Uterus (tissue), 2 donors: Measurements from ENCODE around the gene WBP2.

Experiments used
- POLR2A ChIP-seq, 2 donors: fragments of 450-650 bp; IDR thresholded peaks; one replicate each; pipeline ENCODE4 v1.6.1; 2016; ENCODE audit warnings: antibody characterized with exemption in 2 of 2, mild to moderate bottlenecking in 1 of 2, moderate library complexity in 1 of 2
- TF ChIP-seq, protein P1 (sequence below), 4 experiments: fragments of 200-600 bp in 2 of 4; fragments of 450-650 bp in 2 of 4; sonication (generic) in 2 of 4; IDR thresholded peaks; one replicate each; pipeline ENCODE4 v1.5.1; 2016 to 2019; ENCODE audit warnings: antibody characterized with exemption in 4 of 4, mild to moderate bottlenecking in 2 of 4, moderate library complexity in 1 of 4

DNA sequence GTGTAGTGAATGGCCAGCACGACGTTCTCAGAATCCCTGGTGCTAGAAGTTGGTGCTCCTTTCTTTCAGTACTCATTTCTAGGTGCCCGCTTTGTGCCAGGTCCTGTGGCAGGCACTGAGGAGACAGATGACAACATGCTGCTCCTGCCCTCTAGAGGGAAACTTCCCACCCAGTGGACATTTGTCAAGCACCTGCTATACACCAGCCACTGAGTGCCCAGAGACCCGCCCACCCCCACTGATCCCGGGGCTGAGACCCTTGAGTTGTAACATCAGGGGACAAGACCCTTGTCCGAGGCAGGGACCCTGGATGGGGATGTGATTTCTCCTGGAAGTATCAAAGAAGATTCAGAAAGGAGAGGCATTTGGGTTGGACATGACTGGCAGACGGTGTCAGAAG lies 36.0 kb downstream of the WBP2 start:
- TF ChIP-seq, protein P1, sequence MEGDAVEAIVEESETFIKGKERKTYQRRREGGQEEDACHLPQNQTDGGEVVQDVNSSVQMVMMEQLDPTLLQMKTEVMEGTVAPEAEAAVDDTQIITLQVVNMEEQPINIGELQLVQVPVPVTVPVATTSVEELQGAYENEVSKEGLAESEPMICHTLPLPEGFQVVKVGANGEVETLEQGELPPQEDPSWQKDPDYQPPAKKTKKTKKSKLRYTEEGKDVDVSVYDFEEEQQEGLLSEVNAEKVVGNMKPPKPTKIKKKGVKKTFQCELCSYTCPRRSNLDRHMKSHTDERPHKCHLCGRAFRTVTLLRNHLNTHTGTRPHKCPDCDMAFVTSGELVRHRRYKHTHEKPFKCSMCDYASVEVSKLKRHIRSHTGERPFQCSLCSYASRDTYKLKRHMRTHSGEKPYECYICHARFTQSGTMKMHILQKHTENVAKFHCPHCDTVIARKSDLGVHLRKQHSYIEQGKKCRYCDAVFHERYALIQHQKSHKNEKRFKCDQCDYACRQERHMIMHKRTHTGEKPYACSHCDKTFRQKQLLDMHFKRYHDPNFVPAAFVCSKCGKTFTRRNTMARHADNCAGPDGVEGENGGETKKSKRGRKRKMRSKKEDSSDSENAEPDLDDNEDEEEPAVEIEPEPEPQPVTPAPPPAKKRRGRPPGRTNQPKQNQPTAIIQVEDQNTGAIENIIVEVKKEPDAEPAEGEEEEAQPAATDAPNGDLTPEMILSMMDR (IDR thresholded peaks at IDR 0.05), result no peak
- TF ChIP-seq POLR2A (IDR thresholded peaks at IDR 0.05), result no peak
